IMR-90 (cell line): ENCODE results near the gene CLCN6. TPM values are rescaled to one million over a fixed set of nuclear protein-coding genes. Genes with fewer than 3 reads are reported as not detected.

ENCODE experiments used
- ATAC-seq: fragments of 200-7000 bp; cut with Tn5 transposase; 2 replicates; pipeline ENCODE4 v1.9.1; 2020; ENCODE audit warnings: low read depth, mild to moderate bottlenecking, moderate library complexity
- BruUV-seq: library from RNA; stranded (reverse); fragments of 400-500 nt; replicated peaks from 2 replicates; lab custom pipeline; 2021; lab: Mats Ljungman, UMichigan
- CTCF ChIA-PET: fragments of 300-600 bp; formaldehyde crosslinking; extraction: SDS; loops from one replicate; lab custom pipeline; 2021; ENCODE audit warnings: antibody characterized with exemption; lab: Yijun Ruan, JAX
- POLR2A ChIA-PET: fragments of 300-600 bp; sonication (Branson Sonifier 250); formaldehyde crosslinking; loops from one replicate; lab custom pipeline; 2022; ENCODE audit warnings: antibody characterized with exemption; ENCODE audit not compliant: unreplicated experiment; lab: Charles Lee
- DNase-seq: peaks from one replicate; pipeline ENCODE4 v3.0.0; 2013
- H2AFZ ChIP-seq: replicated peaks from 2 replicates; pipeline ENCODE3; 2013; ENCODE audit warnings: low read length, mild to moderate bottlenecking; ENCODE audit not compliant: poor library complexity
- H2AK5ac ChIP-seq: 2 replicates; pipeline ENCODE4 v1.6.1; 2013; ENCODE audit warnings: low read depth, low read length, inconsistent platforms
- H2AK9ac ChIP-seq: replicated peaks from 2 replicates; pipeline ENCODE3; 2013; ENCODE audit warnings: mild to moderate bottlenecking, low read depth, low read length, moderate library complexity; ENCODE audit not compliant: poor library complexity
- H2BK120ac ChIP-seq: 2 replicates; pipeline ENCODE4 v1.6.1; 2013; ENCODE audit warnings: low read depth, low read length, inconsistent platforms
- H2BK15ac ChIP-seq: 3 replicates; pipeline ENCODE4 v1.6.1; 2013; ENCODE audit warnings: low read depth, low read length, inconsistent platforms
- H2BK20ac ChIP-seq: 2 replicates; pipeline ENCODE4 v1.6.1; 2013; ENCODE audit warnings: low read depth, mild to moderate bottlenecking, inconsistent platforms, low read length, moderate library complexity
- H2BK5ac ChIP-seq: 2 replicates; pipeline ENCODE4 v1.6.1; 2013; ENCODE audit warnings: mild to moderate bottlenecking, low read depth, low read length, inconsistent platforms; ENCODE audit not compliant: poor library complexity, severe bottlenecking
- H3K14ac ChIP-seq: replicated peaks from 2 replicates; pipeline ENCODE4 v1.6.1; 2013; ENCODE audit warnings: low read depth, low read length, inconsistent platforms
- H3K18ac ChIP-seq: 2 replicates; pipeline ENCODE4 v1.6.1; 2013; ENCODE audit warnings: low read depth, low read length, control low read depth
- H3K23ac ChIP-seq: 2 replicates; pipeline ENCODE4 v1.6.1; 2013; ENCODE audit warnings: low read depth, low read length, inconsistent platforms
- H3K27ac ChIP-seq: 2 replicates; pipeline ENCODE4 v1.5.1; 2013; ENCODE audit warnings: mild to moderate bottlenecking, control low read depth, low read length; ENCODE audit not compliant: insufficient read depth
- H3K27me3 ChIP-seq: 2 replicates; pipeline ENCODE4 v1.6.1; 2013; ENCODE audit warnings: low read length; ENCODE audit not compliant: control insufficient read depth, insufficient read depth
- H3K36me3 ChIP-seq: 2 replicates; pipeline ENCODE4 v1.6.1; 2013; ENCODE audit warnings: low read length, mixed read lengths; ENCODE audit not compliant: control insufficient read depth, insufficient read depth
- H3K4ac ChIP-seq: 2 replicates; pipeline ENCODE4 v1.6.1; 2013; ENCODE audit warnings: low read depth, low read length, inconsistent platforms
- H3K4me1 ChIP-seq: 2 replicates; pipeline ENCODE4 v1.6.1; 2013; ENCODE audit warnings: low read length, mixed read lengths; ENCODE audit not compliant: control insufficient read depth, insufficient read depth
- H3K4me2 ChIP-seq: 2 replicates; pipeline ENCODE4 v1.6.1; 2013; ENCODE audit warnings: low read depth, mild to moderate bottlenecking, control low read depth, low read length, moderate library complexity
- H3K4me3 ChIP-seq: 2 replicates; pipeline ENCODE4 v1.5.1; 2013; ENCODE audit warnings: low read depth, mild to moderate bottlenecking, control low read depth, low read length, moderate library complexity; ENCODE audit not compliant: insufficient read depth
- H3K56ac ChIP-seq: 2 replicates; pipeline ENCODE4 v1.6.1; 2013; ENCODE audit warnings: low read length, inconsistent platforms; ENCODE audit not compliant: insufficient read depth; ENCODE audit errors: extremely low read depth
- H3K79me1 ChIP-seq, 2 experiments: 2 replicates each; pipeline ENCODE4 v1.6.1; 2013; ENCODE audit warnings: low read length in 2 of 2, inconsistent platforms in 1 of 2, low read depth in 1 of 2
- H3K9ac ChIP-seq: 2 replicates; pipeline ENCODE4 v1.6.1; 2013; ENCODE audit warnings: low read depth, low read length, control low read depth
- H3K9me1 ChIP-seq: 2 replicates; pipeline ENCODE4 v1.6.1; 2013; ENCODE audit warnings: low read length, inconsistent platforms; ENCODE audit not compliant: insufficient read depth
- H3K9me3 ChIP-seq: 2 replicates; pipeline ENCODE4 v1.6.1; 2013; ENCODE audit warnings: low read length; ENCODE audit not compliant: control insufficient read depth, insufficient read depth
- H4K20me1 ChIP-seq: 2 replicates; pipeline ENCODE4 v1.6.1; 2013; ENCODE audit warnings: low read length, inconsistent platforms; ENCODE audit not compliant: insufficient read depth
- H4K5ac ChIP-seq: 2 replicates; pipeline ENCODE4 v1.6.1; 2013; ENCODE audit warnings: mild to moderate bottlenecking, low read depth, low read length, control low read depth
- H4K8ac ChIP-seq, 2 experiments: 2 replicates each; pipeline ENCODE4 v1.6.1; 2013; ENCODE audit warnings: low read depth in 2 of 2, low read length in 2 of 2, control low read depth in 1 of 2, inconsistent platforms in 1 of 2
- H4K91ac ChIP-seq: 2 replicates; pipeline ENCODE4 v1.6.1; 2013; ENCODE audit warnings: low read depth, low read length, inconsistent platforms; ENCODE audit not compliant: insufficient read depth
- BHLHE40 ChIP-seq: fragments of 150-350 bp; IDR thresholded peaks from 2 replicates; pipeline ENCODE4 v1.6.1; 2016; ENCODE audit warnings: mild to moderate bottlenecking, low read depth, low read length
- CEBPB ChIP-seq: IDR thresholded peaks from 2 replicates; pipeline ENCODE4 v1.6.1; 2012; ENCODE audit warnings: low read depth, low read length, improper control_type of control experiment
- ELK1 ChIP-seq: fragments of 150-350 bp; IDR thresholded peaks from 2 replicates; pipeline ENCODE4 v1.6.1; 2016; ENCODE audit warnings: low read depth, mild to moderate bottlenecking, low read length, moderate library complexity, borderline replicate concordance
- FOS ChIP-seq: fragments of 150-350 bp; IDR thresholded peaks from 2 replicates; pipeline ENCODE4 v1.6.1; 2016; ENCODE audit warnings: low read depth, low read length
- MAFK ChIP-seq: IDR thresholded peaks from 2 replicates; pipeline ENCODE4 v1.6.1; 2012; ENCODE audit warnings: low read depth, low read length, improper control_type of control experiment
- MAZ ChIP-seq: IDR thresholded peaks from 2 replicates; pipeline ENCODE4 v1.6.1; 2012; ENCODE audit warnings: low read depth, mild to moderate bottlenecking, low read length, improper control_type of control experiment, moderate library complexity, borderline replicate concordance
- NFE2L2 ChIP-seq: fragments of 150-350 bp; IDR thresholded peaks from 2 replicates; pipeline ENCODE4 v1.6.1; 2016; ENCODE audit warnings: low read depth, mild to moderate bottlenecking, low read length
- POLR2A ChIP-seq: IDR thresholded peaks from 2 replicates; pipeline ENCODE4 v1.6.1; 2012; ENCODE audit warnings: mild to moderate bottlenecking, low read depth, low read length
- RAD21 ChIP-seq: IDR thresholded peaks from 2 replicates; pipeline ENCODE4 v1.6.1; 2012; ENCODE audit warnings: low read length, improper control_type of control experiment
- RCOR1 ChIP-seq: IDR thresholded peaks from 2 replicates; pipeline ENCODE4 v1.6.1; 2012; ENCODE audit warnings: mild to moderate bottlenecking, low read length, improper control_type of control experiment; ENCODE audit not compliant: insufficient replicate concordance
- RFX5 ChIP-seq: IDR thresholded peaks from 2 replicates; pipeline ENCODE4 v1.8.0; 2012; ENCODE audit warnings: low read depth, mild to moderate bottlenecking, low read length, moderate library complexity
- SMC3 ChIP-seq: fragments of 150-350 bp; IDR thresholded peaks from 2 replicates; pipeline ENCODE4 v1.6.1; 2016; ENCODE audit warnings: low read depth, mild to moderate bottlenecking, antibody characterized with exemption, low read length, moderate library complexity
- WGBS, 2 experiments: methylation state at CpG; one replicate each; pipeline versions ENCODE4 v1.1.5 to v1.1.7; 2013; ENCODE audit warnings: missing lambda C conversion rate in 2 of 2; ENCODE audit not compliant: insufficient read length in 1 of 2; ENCODE audit errors: extremely low coverage in 2 of 2; 5-methylcytosine and 5-hydroxymethylcytosine counted together
- dilution Hi-C: fragments of 300-500 bp; cut with HindIII; formaldehyde crosslinking; loops from one replicate; pipeline ENCODE4 v1.14.3; 2018; ENCODE audit warnings: low sequenced_read_pairs; ENCODE audit not compliant: unreplicated experiment
- in situ Hi-C: fragments of 300-500 bp; cut with MboI; formaldehyde crosslinking; loops from 3 replicates; pipeline ENCODE4 v1.14.3; 2019; ENCODE audit warnings: low sequenced_read_pairs, inconsistent platforms, mixed read lengths
- intact Hi-C: fragments of 100-400 bp; cut with micrococcal nuclease; formaldehyde crosslinking; loops from 2 replicates; pipeline ENCODE4 v1.10.0; 2022
- polyA plus RNA-seq, 3 experiments: library from polyadenylated mRNA; depleted of rRNA; stranded (reverse); fragments of >200 nt; gene quantifications; 2 replicates each; pipeline ENCODE4 v1.2.3, GENCODE V29; 2012; ENCODE audit warnings: low replicate concordance in 1 of 3
- total RNA-seq: library from RNA; depleted of rRNA; stranded (reverse); fragments of >200 nt; gene quantifications from 2 replicates; pipeline ENCODE4 v1.2.3, GENCODE V29; 2012
- TF ChIP-seq, protein P1 (sequence below): conservative IDR thresholded peaks from 2 replicates; pipeline ENCODE4 v1.5.1; 2012; ENCODE audit warnings: mild to moderate bottlenecking, low read depth, low read length, improper control_type of control experiment

CLCN6 gene
- total and polyA plus RNA-seq, 2 of the 4 experiments (the other 2 are of a cell fraction) = 4.1 to 10.6 TPM

GRCh38 chr1:11860083-11860482, 54.1 kb downstream of the CLCN6 start (continued):
- TF ChIP-seq, protein P1, sequence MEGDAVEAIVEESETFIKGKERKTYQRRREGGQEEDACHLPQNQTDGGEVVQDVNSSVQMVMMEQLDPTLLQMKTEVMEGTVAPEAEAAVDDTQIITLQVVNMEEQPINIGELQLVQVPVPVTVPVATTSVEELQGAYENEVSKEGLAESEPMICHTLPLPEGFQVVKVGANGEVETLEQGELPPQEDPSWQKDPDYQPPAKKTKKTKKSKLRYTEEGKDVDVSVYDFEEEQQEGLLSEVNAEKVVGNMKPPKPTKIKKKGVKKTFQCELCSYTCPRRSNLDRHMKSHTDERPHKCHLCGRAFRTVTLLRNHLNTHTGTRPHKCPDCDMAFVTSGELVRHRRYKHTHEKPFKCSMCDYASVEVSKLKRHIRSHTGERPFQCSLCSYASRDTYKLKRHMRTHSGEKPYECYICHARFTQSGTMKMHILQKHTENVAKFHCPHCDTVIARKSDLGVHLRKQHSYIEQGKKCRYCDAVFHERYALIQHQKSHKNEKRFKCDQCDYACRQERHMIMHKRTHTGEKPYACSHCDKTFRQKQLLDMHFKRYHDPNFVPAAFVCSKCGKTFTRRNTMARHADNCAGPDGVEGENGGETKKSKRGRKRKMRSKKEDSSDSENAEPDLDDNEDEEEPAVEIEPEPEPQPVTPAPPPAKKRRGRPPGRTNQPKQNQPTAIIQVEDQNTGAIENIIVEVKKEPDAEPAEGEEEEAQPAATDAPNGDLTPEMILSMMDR = no peak
- TF ChIP-seq POLR2A (no peak), RAD21 (no peak), CEBPB (no peak)

DNA sequence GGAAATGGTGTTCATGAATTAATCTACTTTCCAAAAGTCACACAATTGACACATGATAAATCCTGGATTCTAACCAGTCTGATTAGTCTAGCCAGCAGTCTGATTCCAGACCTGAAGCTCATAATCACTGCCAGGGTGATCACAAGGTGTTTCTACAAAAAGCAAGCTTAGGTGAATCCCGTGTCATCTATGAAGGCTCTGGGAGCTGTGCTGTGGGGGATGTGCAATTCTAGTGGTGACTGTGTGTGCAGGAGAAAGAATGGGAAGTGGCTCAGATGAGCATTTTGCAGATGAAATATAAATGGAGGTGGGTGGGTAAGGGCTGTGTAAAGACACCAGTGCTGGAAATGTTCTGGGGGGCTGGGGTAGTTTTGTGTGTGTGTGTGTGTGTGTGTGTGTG, 54.6 kb downstream of the CLCN6 start:
- H2BK15ac ChIP-seq = no peak overlapping the region
- no peaks in the 10 kb centered on the region for H3K79me1 ChIP-seq
- ChIA-PET CTCF (no interaction called here), POLR2A (no interaction called here)
- 56% methylated on average over 1 of the region's 1 CpG; no CpG with 5 or more reads in 1 of the 2 experiments for WGBS, 2 experiments
- H3K18ac ChIP-seq = no peak overlapping the region
- peaks cover 4% of the 10 kb centered on the region; the same call in 1 of the 2 replicates for H3K9me1 ChIP-seq
- no TSS peak for BruUV-seq
- no peak overlapping the region for H3K9ac ChIP-seq
- dilution Hi-C loops = no loop called here
- no peak overlapping the region for H3K4ac ChIP-seq
- peaks cover 28% of the 10 kb centered on the region for H3K27me3 ChIP-seq
- no peak overlapping the region for H2AFZ ChIP-seq
- no peak overlapping the region for H4K8ac ChIP-seq
- H3K9me3 ChIP-seq = no peaks in the 10 kb centered on the region
- 0 out of 2 replicates have a peak, but pooled peaks cover 1% of the 10 kb centered on the region for H3K4me1 ChIP-seq
- H3K4me2 ChIP-seq = no peak overlapping the region
- H2BK5ac ChIP-seq = no peak overlapping the region
- no peak overlapping the region for H4K91ac ChIP-seq
- H2AK9ac ChIP-seq = no peak overlapping the region
- ATAC-seq (no peak), DNase-seq (no peak)
- no peak overlapping the region for H2BK20ac ChIP-seq
- no peak overlapping the region for H2AK5ac ChIP-seq
- intact Hi-C loops = no loop called here
- H3K36me3 ChIP-seq = no peaks in the 10 kb centered on the region
- in situ Hi-C loops = no loop called here
- H3K23ac ChIP-seq = no peak overlapping the region
- no peak overlapping the region for H3K27ac ChIP-seq
- H3K4me3 ChIP-seq = no peak overlapping the region
- no peak overlapping the region for H4K5ac ChIP-seq
- H4K20me1 ChIP-seq = no peaks in the 10 kb centered on the region
- no peak overlapping the region for H3K56ac ChIP-seq
- H3K14ac ChIP-seq = no peak overlapping the region
- no peak overlapping the region for H2BK120ac ChIP-seq
- TF ChIP-seq CEBPB (no peak), RCOR1 (no peak), MAZ (no peak), BHLHE40 (no peak), ELK1 (no peak), RFX5 (no peak), FOS (no peak), MAFK (no peak), RAD21 (no peak), NFE2L2 (no peak), SMC3 (no peak)
- TF ChIP-seq, protein P1 = no peak
